ENCODE results near the gene UBASH3B. TPM values are rescaled to one million over a fixed set of nuclear protein-coding genes. Genes with fewer than 3 reads are reported as not detected.

Gene UBASH3B
- total RNA-seq, 1 experiment from 2014 or later = 81.9 TPM

- Histone ChIP-seq H4K20me1 (ENCODE audit: insufficient read depth) (no peaks in the 10 kb centered on the region), H3K4me3 (no peak overlapping the region), H3K9me3 (ENCODE audit: insufficient read depth, low read depth) (no peaks in the 10 kb centered on the region), H3K4me2 (no peak overlapping the region), H3K27ac (no peak overlapping the region), H3F3A (ENCODE audit: insufficient read depth, low read depth) (peaks cover 26% of the 10 kb centered on the region), H3K79me2 (ENCODE audit: low read depth) (peaks cover 35% of the 10 kb centered on the region), H3K36me3 (ENCODE audit: low read depth) (peaks cover 15% of the 10 kb centered on the region; the same call in 1 of the 2 replicates), H3K4me1 (replicated peaks; ENCODE audit: insufficient read depth) (peaks cover 32% of the 10 kb centered on the region), H2AFZ (no peak overlapping the region), H3K9me2 (ENCODE audit: insufficient read depth) (no peaks in the 10 kb centered on the region), H3K27me3 (ENCODE audit: insufficient read depth, low read depth) (no peaks in the 10 kb centered on the region)
- intact Hi-C loops (cut with micrococcal nuclease; ENCODE audit: unreplicated experiment) = no loop called here
- TF ChIP-seq EZH2 (IDR thresholded peaks at IDR 0.05; ENCODE audit: low read depth) (no peak), CTCF (conservative IDR thresholded peaks at IDR 0.05) (no peak)
- no TSS peak for BruUV-seq (replicated peaks)
- DNase-seq = no peak
- ChIA-PET POLR2A (ENCODE audit: unreplicated experiment) (interaction anchor here (0.7 kb wide), 1 partner anchor 138 kb away, joined by 4 read pairs; no protein-coding TSS in a partner anchor), CTCF (no interaction called here)
Measured at GRCh38 chr11:122653916-122654585, 1.5 kb upstream of the UBASH3B start.

- peak overlapping the region; percentile 91 for H3K27ac ChIP-seq
- CTCF ChIA-PET = interaction anchor here (0.6 to 1.7 kb wide), 4 partner anchors 18 to 398 kb away, joined by 3 to 15 read pairs (median 8); no protein-coding TSS in a partner anchor
- peak overlapping the region; percentile 81 for H3K4me3 ChIP-seq
- peak; percentile 35 to 55 for DNase-seq
- no peaks in the 10 kb centered on the region for H4K20me1 ChIP-seq (ENCODE audit: insufficient read depth)
- peaks cover 41% of the 10 kb centered on the region for H3F3A ChIP-seq (ENCODE audit: insufficient read depth, low read depth)
- POLR2A ChIA-PET (ENCODE audit: unreplicated experiment) = interaction anchor here (0.6 to 0.7 kb wide), 6 partner anchors 14 to 135 kb away, joined by 3 to 10 read pairs (median 5); no protein-coding TSS in a partner anchor
- peak overlapping the region; percentile 89 for H3K4me2 ChIP-seq
- H3K36me3 ChIP-seq (ENCODE audit: low read depth) = peaks cover 16% of the 10 kb centered on the region; the same call in 1 of the 2 replicates
- H3K9me3 ChIP-seq (ENCODE audit: insufficient read depth, low read depth) = no peaks in the 10 kb centered on the region
- no peaks in the 10 kb centered on the region for H3K27me3 ChIP-seq (ENCODE audit: insufficient read depth, low read depth)
- no TSS peak for BruUV-seq (replicated peaks)
- H3K4me1 ChIP-seq (replicated peaks; ENCODE audit: insufficient read depth) = peaks cover 48% of the 10 kb centered on the region
- H3K79me2 ChIP-seq (ENCODE audit: low read depth) = peaks cover 56% of the 10 kb centered on the region
- TF ChIP-seq EZH2 (IDR thresholded peaks at IDR 0.05; ENCODE audit: low read depth) = no peak
- no peak for TF ChIP-seq CTCF (conservative IDR thresholded peaks at IDR 0.05)
- intact Hi-C loops (cut with micrococcal nuclease; ENCODE audit: unreplicated experiment) = no loop called here
- peak overlapping the region; percentile 82 for H2AFZ ChIP-seq
- H3K9me2 ChIP-seq (ENCODE audit: insufficient read depth) = no peaks in the 10 kb centered on the region
Measured at GRCh38 chr11:122656073-122656630, 630 bp downstream of the UBASH3B start.

GRCh38 chr11:122656631-122657101 is 1.1 kb downstream of the UBASH3B start:
- H3K79me2 ChIP-seq (ENCODE audit: low read depth) = peaks cover 60% of the 10 kb centered on the region
- POLR2A ChIA-PET (ENCODE audit: unreplicated experiment) = interaction anchor here (0.6 kb wide), 1 partner anchor 106 kb away, joined by 5 read pairs; no protein-coding TSS in a partner anchor
- H3K4me2 ChIP-seq = peak overlapping the region; percentile 89
- no TSS peak for BruUV-seq (replicated peaks)
- H3K9me2 ChIP-seq (ENCODE audit: insufficient read depth) = no peaks in the 10 kb centered on the region
- H3K27ac ChIP-seq = peak overlapping the region; percentile 91
- no peaks in the 10 kb centered on the region for H3K27me3 ChIP-seq (ENCODE audit: insufficient read depth, low read depth)
- H3K4me3 ChIP-seq = peak overlapping the region; percentile 81
- H3K4me1 ChIP-seq (replicated peaks; ENCODE audit: insufficient read depth) = peaks cover 53% of the 10 kb centered on the region
- H3F3A ChIP-seq (ENCODE audit: insufficient read depth, low read depth) = peaks cover 45% of the 10 kb centered on the region
- peak; percentile 54 to 60 for DNase-seq
- no peaks in the 10 kb centered on the region for H3K9me3 ChIP-seq (ENCODE audit: insufficient read depth, low read depth)
- intact Hi-C loops (cut with micrococcal nuclease; ENCODE audit: unreplicated experiment) = no loop called here
- H4K20me1 ChIP-seq (ENCODE audit: insufficient read depth) = no peaks in the 10 kb centered on the region
- TF ChIP-seq CTCF (conservative IDR thresholded peaks at IDR 0.05) (peak; percentile 31; the same call in 1 of the 2 replicates), EZH2 (IDR thresholded peaks at IDR 0.05; ENCODE audit: low read depth) (no peak)
- peaks cover 16% of the 10 kb centered on the region; the same call in 1 of the 2 replicates for H3K36me3 ChIP-seq (ENCODE audit: low read depth)
- peak overlapping the region; percentile 82 for H2AFZ ChIP-seq
- CTCF ChIA-PET = interaction anchor here (0.6 to 1.7 kb wide), 2 partner anchors 17 to 398 kb away, joined by 6 to 15 read pairs; no protein-coding TSS in a partner anchor

Measured in PC-9 (cell line).